Stimulated activated CD8-positive, alpha-beta memory T cell treated with anti-CD3 and anti-CD28 coated beads, Interleukin-7, amount 100 ng/mL, for 48 hours (primary cell): ENCODE results near the gene C1QL4.
"Not testable (repeated sequence)": the region's sequence is repeated elsewhere in the genome, so short reads cannot be mapped to it uniquely, and the experiment has no call there.

Source experiments
- DNase-seq, 2 donors: peaks; one replicate each; pipeline ENCODE4 v3.0.0-alpha.2; 2020; ENCODE audit warnings: low read depth in 1 of 2; ENCODE audit errors: extremely low read depth in 1 of 2

The C1QL4 gene

DNA sequence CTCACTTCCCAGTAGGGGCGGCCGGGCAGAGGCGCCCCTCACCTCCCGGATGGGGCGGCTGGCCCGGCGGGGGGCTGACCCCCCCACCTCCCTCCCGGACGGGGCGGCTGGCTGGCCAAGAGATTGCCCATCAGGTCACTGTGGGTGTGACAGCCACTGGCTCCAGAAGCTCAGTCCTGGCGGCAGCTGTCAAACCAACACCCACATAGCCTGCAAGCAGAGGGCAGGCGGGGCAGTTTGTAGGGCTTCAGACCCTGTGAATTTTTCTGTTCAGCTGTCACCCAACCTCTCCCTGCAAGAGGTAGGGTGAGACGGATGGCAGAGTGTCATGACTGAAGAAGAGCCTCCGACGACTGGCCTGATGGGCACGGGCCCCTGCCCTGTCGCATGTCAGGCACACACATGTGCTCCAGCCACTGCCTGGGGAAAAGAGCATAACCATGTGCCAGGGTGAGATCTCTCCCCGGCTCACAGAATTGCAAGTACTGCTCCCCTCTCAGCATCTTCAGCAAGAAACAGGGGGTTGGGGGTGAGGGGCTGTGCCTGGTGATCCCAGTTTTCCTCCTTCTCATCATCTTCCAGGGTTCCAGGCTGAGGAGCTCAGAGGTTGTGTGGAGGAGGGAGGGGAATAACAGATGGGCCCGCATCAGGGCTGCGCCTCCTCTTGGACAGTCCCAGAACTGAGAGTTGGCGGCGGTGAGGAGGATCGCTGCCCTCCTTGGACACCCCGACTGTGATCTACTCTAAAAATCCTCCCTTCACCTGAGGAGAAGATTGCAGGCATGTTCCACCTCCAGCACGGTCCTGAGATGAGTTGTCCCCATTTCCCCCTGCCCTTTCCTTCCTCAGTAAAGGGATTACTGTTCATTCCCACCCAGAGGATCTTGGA lies 53.2 kb downstream of the C1QL4 start:
- no peak for DNase-seq

GRCh38 chr12:49282740-49283375 lies 54.1 kb downstream of the C1QL4 start:
- not testable (repeated sequence) for DNase-seq
